ENCODE results near the gene PLA2G7.
"Not testable (repeated sequence)": the region's sequence is repeated elsewhere in the genome, so short reads cannot be mapped to it uniquely, and the experiment has no call there.

Gene PLA2G7

DNA sequence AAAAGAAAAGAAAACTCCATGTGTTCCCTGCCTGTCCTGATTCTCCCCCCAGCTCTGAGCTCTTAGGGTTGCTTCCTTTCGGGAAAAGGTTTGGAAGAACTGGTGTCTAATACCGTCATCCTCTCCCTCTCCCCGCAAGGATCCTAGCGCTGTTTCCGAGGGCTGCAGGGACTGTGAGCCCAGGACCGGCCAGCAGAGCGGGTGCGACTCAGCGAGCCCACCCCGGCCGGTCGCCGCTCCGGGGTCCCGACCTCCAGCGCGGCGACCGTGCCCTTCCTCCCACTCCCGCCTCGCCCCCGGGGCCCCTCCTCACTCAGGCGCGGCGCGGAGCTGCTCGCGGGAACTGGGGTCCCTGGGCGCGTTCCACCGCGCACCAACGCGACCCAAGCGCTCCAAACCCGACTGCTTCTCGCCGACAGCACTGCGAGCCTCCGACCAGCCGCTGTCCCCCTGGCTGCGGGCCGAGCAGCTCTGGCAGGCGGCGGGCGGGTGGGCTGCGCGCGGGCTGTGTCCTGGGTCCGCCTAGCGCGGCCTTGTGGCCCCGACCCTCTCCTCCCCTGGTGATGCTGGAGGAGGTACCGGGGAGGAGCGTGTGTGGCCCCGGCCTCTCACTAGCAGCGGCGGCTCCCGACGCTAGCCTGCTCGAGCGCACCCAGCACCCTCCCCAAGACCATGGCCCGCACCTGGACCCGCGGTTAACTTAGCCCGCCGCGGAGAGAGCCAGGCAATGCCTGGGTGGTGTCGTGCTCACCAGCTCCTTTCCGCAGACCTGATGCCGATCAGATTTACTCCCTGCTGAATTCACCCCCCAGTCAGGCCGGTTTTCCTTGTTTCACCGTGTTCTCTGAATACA, at the start of gene PLA2G7:
Gene PLA2G7 (minus strand): TSS at position 509 of the 853 bp plus-strand sequence. CDS start 12,484 bp downstream, outside the sequence.
- DNase-seq (ENCODE audit: low read depth), result no peak

DNA sequence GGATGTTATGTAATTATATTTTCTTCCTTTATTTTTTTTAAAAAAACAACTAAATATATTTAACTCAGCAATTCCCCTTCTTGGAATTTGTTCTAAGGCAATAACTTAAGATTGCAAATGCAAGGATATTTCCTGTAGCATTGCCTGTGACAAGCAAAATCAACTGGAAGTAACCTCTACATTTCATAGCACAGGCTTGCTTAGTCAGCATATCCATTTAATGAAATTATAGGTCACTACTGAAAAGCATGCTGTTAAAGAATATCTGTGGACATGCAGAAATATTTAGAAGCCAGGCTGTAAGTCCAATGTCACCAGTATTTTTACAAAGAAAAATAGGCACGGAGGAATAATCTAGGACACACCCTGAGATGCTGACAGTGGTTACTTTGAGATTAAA, 49.4 kb upstream of the PLA2G7 start:
- DNase-seq (ENCODE audit: low read depth), result no peak

- no peak for DNase-seq (ENCODE audit: low read depth)
Observed at GRCh38 chr6:46781478-46782378, 46.6 kb upstream of the PLA2G7 start.

DNA sequence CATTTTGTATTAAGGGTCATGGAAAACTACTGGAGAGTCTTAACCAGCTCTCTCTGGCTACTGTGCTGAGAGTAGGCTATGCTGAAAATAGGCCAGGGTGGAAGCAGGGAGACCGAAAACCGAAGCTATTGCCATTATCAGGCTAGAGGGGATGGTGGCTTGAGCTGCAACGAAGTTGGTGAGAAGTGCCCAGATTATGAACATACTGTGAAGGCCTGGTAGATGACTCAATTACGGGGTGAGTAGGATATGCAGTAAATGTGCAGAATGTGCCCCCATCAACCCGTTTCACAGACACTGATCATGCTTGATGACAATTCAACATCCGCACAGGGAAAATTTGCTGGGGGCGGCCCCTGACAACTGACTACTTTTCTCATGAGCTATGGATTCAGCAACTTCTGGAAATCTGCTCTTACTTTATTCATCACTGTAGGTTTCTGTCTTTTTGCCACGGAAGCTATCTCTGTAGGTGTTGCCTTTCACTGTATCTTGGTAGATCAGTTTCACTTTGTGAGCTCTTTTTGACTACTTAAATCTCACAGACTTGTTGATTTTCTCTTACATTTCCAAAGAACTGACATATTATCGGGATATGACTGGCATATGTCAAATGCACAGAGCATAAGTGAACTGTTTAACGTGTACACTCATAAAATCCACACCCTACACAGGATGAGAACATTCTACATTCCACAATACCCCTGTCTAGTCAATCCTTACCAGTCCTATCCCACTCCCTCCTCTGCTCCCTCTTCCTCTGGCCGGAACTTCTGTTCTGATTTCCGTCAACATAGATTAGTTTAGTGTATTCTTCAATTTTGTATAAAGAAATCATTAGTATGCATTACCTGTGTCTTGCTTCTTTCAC, 42.5 kb upstream of the PLA2G7 start:
- DNase-seq (ENCODE audit: low read depth), result no peak

DNA sequence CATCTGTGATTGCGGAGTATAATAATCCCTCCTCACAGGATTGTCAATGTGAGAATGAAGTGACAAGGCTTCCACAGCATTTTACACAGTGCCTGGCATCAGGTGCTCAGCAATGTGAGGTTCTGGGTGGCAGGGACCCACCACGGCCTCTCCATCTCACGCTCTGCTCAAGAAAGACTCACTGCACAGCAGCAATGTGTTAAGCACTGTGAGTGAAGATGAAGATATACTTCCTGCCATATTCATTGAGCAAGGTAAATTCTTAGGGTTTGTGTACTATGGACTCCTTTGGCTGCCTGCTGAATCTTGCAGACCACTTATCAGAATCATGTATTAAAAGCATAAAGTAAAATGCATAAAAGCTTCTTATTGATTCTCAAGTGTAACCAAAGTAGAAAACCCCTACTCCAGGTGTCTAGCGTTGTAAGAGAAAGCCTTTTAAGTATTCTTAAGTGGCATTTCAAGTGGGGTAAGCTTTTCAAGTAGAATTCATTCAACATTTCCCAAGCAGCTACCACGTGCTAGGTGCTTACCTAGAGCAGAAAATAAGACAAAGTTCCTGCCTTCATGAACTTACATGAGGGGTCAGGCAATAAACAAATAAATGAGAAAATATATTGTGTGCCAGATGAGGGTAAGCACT, 41.0 kb upstream of the PLA2G7 start:
- no peak for DNase-seq (ENCODE audit: low read depth)

GRCh38 chr6:46774736-46775135, 39.6 kb upstream of the PLA2G7 start:
- not testable (repeated sequence) for DNase-seq (ENCODE audit: low read depth)

- no peak for DNase-seq (ENCODE audit: low read depth)
Observed at GRCh38 chr6:46773201-46773855, 38.2 kb upstream of the PLA2G7 start.

- no peak for DNase-seq (ENCODE audit: low read depth)
Observed at GRCh38 chr6:46772762-46773161, 37.6 kb upstream of the PLA2G7 start.

GRCh38 chr6:46772016-46772415, 36.8 kb upstream of the PLA2G7 start:
- no peak for DNase-seq (ENCODE audit: low read depth)

DNA sequence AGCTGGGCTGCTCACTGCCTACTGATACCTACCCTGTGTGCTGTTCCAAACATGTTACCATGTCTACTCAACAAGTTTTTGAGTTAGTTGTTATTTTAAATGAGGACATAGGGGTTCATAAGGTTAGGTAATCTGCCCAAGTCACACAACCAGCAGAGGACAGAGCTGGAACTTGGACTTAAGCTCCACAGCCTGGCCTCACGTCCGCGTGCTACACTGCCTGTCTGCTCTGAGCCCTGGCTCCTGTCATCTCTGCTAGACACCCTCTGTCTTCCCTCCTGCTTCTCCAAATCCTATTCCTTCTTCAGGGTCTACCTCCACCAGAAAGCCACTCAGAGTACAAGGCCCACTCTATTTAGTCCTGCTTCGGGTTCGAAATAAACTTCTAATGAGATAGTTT, 29.8 kb upstream of the PLA2G7 start:
- no peak for DNase-seq (ENCODE audit: low read depth)

- not testable (repeated sequence) for DNase-seq (ENCODE audit: low read depth)
Observed at GRCh38 chr6:46764280-46764679, 29.1 kb upstream of the PLA2G7 start.

DNA sequence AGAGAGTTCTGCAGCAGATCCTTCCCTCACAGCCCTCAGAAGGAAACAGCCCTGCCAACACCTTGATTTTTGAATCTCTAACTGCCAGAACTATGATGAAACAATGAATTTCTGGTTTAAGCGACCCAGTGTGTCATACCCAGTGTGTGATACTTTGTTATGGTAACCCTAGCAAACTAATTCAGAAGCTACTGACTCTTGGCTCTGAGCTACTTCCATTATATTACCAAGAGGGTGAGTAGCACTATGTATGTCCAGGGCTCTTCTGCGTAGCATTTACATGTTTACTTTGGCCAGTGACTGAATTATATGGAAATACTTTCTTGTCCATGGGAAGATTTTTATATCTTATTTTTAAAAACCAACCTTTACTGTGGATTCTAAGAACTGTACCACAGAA, 28.3 kb upstream of the PLA2G7 start:
- DNase-seq (ENCODE audit: low read depth), result no peak

DNA sequence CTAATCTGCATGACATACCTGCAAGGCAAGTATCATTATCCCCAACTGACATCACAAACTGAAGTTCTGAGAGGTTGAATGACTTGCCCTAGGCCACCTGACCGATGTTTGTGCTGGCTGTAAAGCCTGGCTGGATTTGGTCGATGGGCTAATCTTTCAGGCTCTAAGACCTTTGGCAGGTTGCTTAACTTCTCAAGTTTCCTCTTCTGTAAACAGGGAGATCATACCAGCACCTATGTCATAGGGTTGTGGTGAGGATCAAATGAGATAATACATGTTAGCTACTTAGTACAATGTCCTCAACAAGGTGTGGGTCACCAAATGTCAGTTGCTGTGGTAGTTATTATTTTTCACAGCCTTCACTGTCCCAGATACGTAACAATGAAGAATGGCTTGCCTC, 25.8 kb upstream of the PLA2G7 start:
- no peak for DNase-seq (ENCODE audit: low read depth)

DNA sequence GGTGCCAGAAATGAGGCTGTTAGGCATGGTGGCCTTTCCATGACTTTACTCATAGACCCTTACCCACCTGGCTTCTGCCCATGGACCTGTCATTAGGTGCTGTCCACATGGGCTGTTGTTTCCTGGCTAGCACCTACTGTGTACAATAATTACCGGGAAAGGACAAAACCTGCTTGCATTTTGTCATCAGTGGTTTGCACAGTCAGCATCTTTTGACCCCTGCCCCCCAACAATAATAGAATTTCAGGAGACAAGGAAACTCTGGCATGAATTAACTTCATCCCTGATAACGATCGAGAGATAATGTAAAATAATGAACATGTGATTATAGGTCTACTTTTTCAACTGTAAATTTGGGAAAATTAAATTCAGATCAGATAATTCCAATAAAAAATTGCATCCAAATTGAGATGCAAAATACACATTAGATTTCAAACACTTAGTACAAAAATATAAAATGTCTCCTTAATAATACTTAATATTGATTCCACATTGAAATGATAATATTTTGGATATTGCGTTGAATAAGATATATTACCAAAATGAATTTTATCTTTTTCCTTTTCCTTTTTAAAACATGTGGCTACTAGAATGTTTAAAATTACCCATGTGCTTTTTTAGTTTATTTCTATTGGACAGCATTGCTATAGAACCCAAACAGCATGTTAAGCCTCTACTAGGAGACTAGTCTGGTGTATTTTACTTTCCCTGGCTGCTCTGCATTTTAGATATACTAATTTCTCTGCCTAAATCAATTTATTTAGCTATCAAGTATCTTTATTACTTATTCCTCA, 24.0 kb upstream of the PLA2G7 start:
- no peak for DNase-seq (ENCODE audit: low read depth)

GRCh38 chr6:46757214-46757596, 22.0 kb upstream of the PLA2G7 start:
- DNase-seq (ENCODE audit: low read depth), result no peak

DNA sequence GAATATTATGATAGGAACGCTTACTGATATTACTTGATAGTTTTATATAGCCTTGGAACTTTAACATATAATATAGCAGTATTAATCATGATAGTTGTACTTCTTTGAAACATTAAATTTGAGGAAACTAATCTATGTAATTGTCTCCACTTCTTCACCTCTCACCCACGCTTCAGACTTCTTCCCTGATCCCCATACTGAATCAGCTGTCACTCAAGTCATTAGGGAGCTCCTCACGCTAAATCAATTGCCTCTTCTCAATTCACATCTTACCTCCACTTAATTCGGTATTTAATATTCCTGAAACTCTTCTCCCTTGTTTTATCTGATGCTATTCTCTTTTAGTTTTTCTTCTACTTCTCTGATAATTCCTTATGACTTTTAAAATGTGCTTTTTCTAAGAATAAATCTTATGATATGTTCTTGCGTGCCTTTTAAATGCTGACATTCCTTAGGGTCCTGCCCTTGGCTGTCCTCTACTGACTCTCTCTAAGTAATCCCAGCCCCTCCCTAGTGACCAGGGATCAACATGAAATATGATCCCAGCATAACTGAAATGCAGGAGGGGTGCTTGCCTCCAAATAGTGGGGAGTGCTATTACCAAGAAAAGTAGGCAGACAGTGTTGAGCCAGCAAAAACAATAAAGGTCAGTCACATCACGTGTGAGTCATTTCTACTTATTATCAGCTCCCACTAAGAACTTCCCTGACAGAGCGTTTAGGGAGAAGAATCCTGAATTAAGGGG, 21.5 kb upstream of the PLA2G7 start:
- DNase-seq (ENCODE audit: low read depth), result no peak

- no peak for DNase-seq (ENCODE audit: low read depth)
Observed at GRCh38 chr6:46755865-46756264, 20.7 kb upstream of the PLA2G7 start.

GRCh38 chr6:46751658-46752057, 16.5 kb upstream of the PLA2G7 start:
- DNase-seq (ENCODE audit: low read depth), result no peak

DNA sequence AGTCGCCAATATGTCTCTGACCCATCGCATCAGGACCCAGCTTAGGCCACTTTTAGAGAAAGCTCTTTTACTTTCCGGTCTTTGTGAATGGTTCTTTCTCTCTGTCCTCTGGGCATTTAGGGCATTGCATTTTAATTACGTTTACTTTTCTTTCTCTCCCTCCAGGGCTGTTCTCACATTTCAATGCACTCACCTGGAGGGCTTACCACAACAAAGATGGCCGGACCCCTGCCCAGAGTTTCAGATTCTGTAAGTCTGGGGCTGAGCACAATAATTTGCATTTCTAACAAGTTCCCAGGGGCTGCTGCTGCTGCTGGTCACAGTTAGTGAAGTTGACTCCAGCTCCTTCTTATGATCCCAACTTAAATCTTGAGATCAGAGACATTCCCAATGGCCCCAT, 14.6 kb upstream of the PLA2G7 start:
- no peak for DNase-seq (ENCODE audit: low read depth)
